Endothelial cell of umbilical vein (primary cell): ENCODE results near the gene SNUPN. TPM values are rescaled to one million over a fixed set of nuclear protein-coding genes. Genes with fewer than 3 reads are reported as not detected.

Source experiments
- BruUV-seq: library from RNA; stranded (reverse); fragments of 400-500 nt; replicated peaks from 2 replicates; lab custom pipeline; 2021; lab: Mats Ljungman, UMichigan
- CTCF ChIA-PET: fragments of 300-600, 350-600 bp; sonication (Branson Sonifier 250); formaldehyde crosslinking; loops from one replicate; lab custom pipeline; 2021; ENCODE audit warnings: antibody characterized with exemption, inconsistent platforms; lab: Charles Lee
- POLR2A ChIA-PET: fragments of 300-600, 350-600 bp; sonication (Branson Sonifier 250); formaldehyde crosslinking; loops from one replicate; lab custom pipeline; 2021; ENCODE audit warnings: antibody characterized with exemption, inconsistent platforms; lab: Charles Lee
- DNase-seq: peaks from one replicate; pipeline ENCODE4 v3.0.0-alpha.2; 2011; ENCODE audit warnings: low read depth, low spot score
- FAIRE-seq: peaks from 2 replicates; lab custom pipeline; 2011; peaks lifted over from hg19 to GRCh38; lab: Jason Lieb, UNC
- H2AFZ ChIP-seq: 2 replicates; pipeline ENCODE4 v1.6.0; 2012; ENCODE audit warnings: low read depth, low read length, control low read depth, inconsistent platforms
- H3K27ac ChIP-seq: 2 replicates; pipeline ENCODE4 v1.5.1; 2011; ENCODE audit warnings: low read depth, mild to moderate bottlenecking, control low read depth, low read length, moderate library complexity; ENCODE audit not compliant: insufficient read depth
- H3K27me3 ChIP-seq, 2 experiments: 2 replicates each; pipeline versions ENCODE4 v1.6.0 to v1.6.1; 2011; ENCODE audit warnings: low read length in 2 of 2, mixed read lengths in 1 of 2; ENCODE audit not compliant: control insufficient read depth in 2 of 2, insufficient read depth in 2 of 2
- H3K36me3 ChIP-seq, 2 experiments: 2 replicates in 1 of 2; 3 replicates in 1 of 2; pipeline ENCODE4 v1.5.1; 2011; ENCODE audit warnings: low read length in 2 of 2, mild to moderate bottlenecking in 1 of 2, moderate library complexity in 1 of 2; ENCODE audit not compliant: control insufficient read depth in 2 of 2, insufficient read depth in 2 of 2; ENCODE audit errors: extremely low read depth in 1 of 2
- H3K4me1 ChIP-seq: 3 replicates; pipeline ENCODE4 v1.5.1; 2011; ENCODE audit warnings: mild to moderate bottlenecking, low read length; ENCODE audit not compliant: control insufficient read depth, insufficient read depth; ENCODE audit errors: extremely low read depth
- H3K4me2 ChIP-seq: 2 replicates; pipeline ENCODE4 v1.6.1; 2011; ENCODE audit warnings: low read length, control low read depth, mixed read lengths; ENCODE audit not compliant: insufficient read depth
- H3K4me3 ChIP-seq, 3 experiments: fragments of 200-600 bp in 1 of 3; sonication (generic), shearing (Covaris generic) in 1 of 3; replicated peaks in 1 of 3; 2 replicates each; pipeline ENCODE4 v1.5.1; 2011 to 2016; ENCODE audit warnings: control low read depth in 3 of 3, low read length in 3 of 3, mild to moderate bottlenecking in 2 of 3, inconsistent platforms in 1 of 3, low read depth in 1 of 3, moderate library complexity in 1 of 3; ENCODE audit not compliant: insufficient read depth in 1 of 3
- H3K79me2 ChIP-seq: 2 replicates; pipeline ENCODE4 v1.6.0; 2012; ENCODE audit warnings: low read length, inconsistent platforms; ENCODE audit not compliant: control insufficient read depth, insufficient read depth
- H3K9ac ChIP-seq: replicated peaks from 2 replicates; pipeline ENCODE3; 2011; ENCODE audit warnings: low read length, control low read depth; ENCODE audit not compliant: insufficient read depth; ENCODE audit errors: extremely low read depth
- H3K9me1 ChIP-seq: replicated peaks from 3 replicates; pipeline ENCODE4 v1.6.0; 2011; ENCODE audit warnings: mild to moderate bottlenecking, low read length; ENCODE audit not compliant: control insufficient read depth, insufficient read depth; ENCODE audit errors: extremely low read depth
- H3K9me3 ChIP-seq: replicated peaks from 2 replicates; pipeline ENCODE4 v1.5.1; 2012; ENCODE audit warnings: low read length, inconsistent platforms; ENCODE audit not compliant: control insufficient read depth, insufficient read depth
- H4K20me1 ChIP-seq: replicated peaks from 2 replicates; pipeline ENCODE3; 2011; ENCODE audit warnings: mild to moderate bottlenecking, low read length; ENCODE audit not compliant: control insufficient read depth, insufficient read depth; ENCODE audit errors: extremely low read depth
- CTCF ChIP-seq, 2 donors: IDR thresholded peaks; 1 replicate in 1 of 2; 2 replicates in 1 of 2; pipeline ENCODE4 v1.5.1; 2011; ENCODE audit warnings: low read length in 2 of 2, mild to moderate bottlenecking in 2 of 2, moderate library complexity in 2 of 2, control low read depth in 1 of 2, inconsistent platforms in 1 of 2, low read depth in 1 of 2; ENCODE audit not compliant: insufficient read depth in 1 of 2; ENCODE audit errors: extremely low read depth in 1 of 2
- EZH2 ChIP-seq: IDR thresholded peaks from 2 replicates; pipeline ENCODE4 v1.6.1; 2012; ENCODE audit warnings: borderline replicate concordance, low read depth, mild to moderate bottlenecking, moderate library complexity, low read length, inconsistent platforms; ENCODE audit not compliant: severe bottlenecking
- FOS ChIP-seq: IDR thresholded peaks from 2 replicates; pipeline ENCODE4 v1.6.1; 2011; ENCODE audit warnings: mild to moderate bottlenecking, low read length, moderate library complexity, borderline replicate concordance; ENCODE audit not compliant: insufficient read depth
- JUN ChIP-seq: IDR thresholded peaks from 2 replicates; pipeline ENCODE4 v1.6.1; 2011; ENCODE audit warnings: borderline replicate concordance, low read depth; ENCODE audit not compliant: insufficient read length, insufficient read depth
- MYC ChIP-seq: IDR thresholded peaks from one replicate; pipeline ENCODE4 v1.6.1; 2011; ENCODE audit warnings: mild to moderate bottlenecking, low read depth, low read length
- POLR2A ChIP-seq: IDR thresholded peaks from 2 replicates; pipeline ENCODE4 v1.6.1; 2012; ENCODE audit warnings: low read depth, mild to moderate bottlenecking, control low read depth, low read length
- POLR2AphosphoS5 ChIP-seq: IDR thresholded peaks from 2 replicates; pipeline ENCODE4 v1.6.1; 2012; ENCODE audit warnings: low read depth, mild to moderate bottlenecking, control low read depth, low read length, moderate library complexity; ENCODE audit not compliant: insufficient read depth
- dilution Hi-C: fragments of 300-500 bp; cut with MboI; formaldehyde crosslinking; loops from one replicate; pipeline ENCODE4 v1.15.0; 2019; ENCODE audit warnings: low sequenced_read_pairs; ENCODE audit not compliant: extremely low pct_ligation_motif_present
- intact Hi-C: fragments of 100-400 bp; cut with micrococcal nuclease; formaldehyde crosslinking; loops from one replicate; pipeline ENCODE4 v1.10.0; 2022
- polyA plus RNA-seq, 4 experiments: library from polyadenylated mRNA; depleted of rRNA in 3 of 4; stranded (reverse) in 3 of 4; unstranded in 1 of 4; fragments of >200 nt; gene quantifications; 2 replicates each; pipeline versions ENCODE4 v1.2.1 to v1.2.3, GENCODE V29; 2011 to 2012; ENCODE audit warnings: missing spikeins in 1 of 4
- total RNA-seq: library from RNA; stranded (reverse); gene quantifications from 2 replicates; pipeline ENCODE4 v1.2.3, GENCODE V29; 2021
- TF ChIP-seq, protein P1 (sequence below): IDR thresholded peaks from 2 replicates; pipeline ENCODE4 v1.6.1; 2011; ENCODE audit not compliant: insufficient read depth, insufficient read length

SNUPN gene
- total and polyA plus RNA-seq, 2 donors (not counting 3 experiments of a cell fraction or from before 2014, with no cell fraction given): 13.2 to 25.1 TPM

DNA sequence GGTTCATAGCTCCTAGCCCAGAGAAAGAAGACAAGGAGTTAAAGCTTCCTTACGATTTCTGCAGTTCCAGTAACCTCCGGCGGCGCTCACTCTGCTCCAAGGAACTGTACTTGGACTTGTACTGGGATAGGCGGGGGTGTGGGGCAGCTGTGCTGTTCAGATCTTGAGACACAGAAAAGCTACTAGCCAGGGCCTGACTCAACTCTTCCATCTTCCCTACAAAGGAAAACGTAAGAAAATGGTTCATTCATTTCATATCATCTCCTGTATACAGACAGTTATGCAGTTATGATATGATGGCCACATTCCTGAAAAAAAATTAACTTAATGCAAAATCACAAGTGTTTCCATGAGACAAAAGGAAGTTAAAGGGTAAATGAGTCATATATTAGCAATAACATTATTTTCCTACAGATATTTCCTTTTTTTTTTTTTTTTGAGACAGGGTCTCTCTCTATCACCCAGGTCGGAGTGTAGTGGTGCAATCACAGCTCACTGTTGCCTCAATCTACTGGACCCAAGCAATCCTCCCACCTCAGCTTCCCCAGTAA is 4.6 kb downstream of the SNUPN start:
- Histone ChIP-seq H3K27ac (peak overlapping the region; percentile 87), H3K79me2 (no peaks in the 10 kb centered on the region), H3K4me1 (peaks cover 19% of the 10 kb centered on the region), H3K4me3 (peak overlapping the region in 1 of 3 experiments; percentile 50), H3K36me3 (peaks cover 5 to 11% of the 10 kb centered on the region in 2 experiments), H3K9me3 (no peaks in the 10 kb centered on the region), H3K4me2 (peak overlapping the region; percentile 78), H2AFZ (peak overlapping the region; percentile 71), H3K9ac (peak overlapping the region; percentile 74), H4K20me1 (no peaks in the 10 kb centered on the region), H3K27me3 (no peaks in the 10 kb centered on the region), H3K9me1 (no peaks in the 10 kb centered on the region)
- TF ChIP-seq POLR2A (no peak), MYC (no peak), FOS (peak; percentile 68), CTCF (IDR thresholded peaks at IDR 0.05; ENCODE audit: extremely low read depth in 1 of 2, insufficient read depth in 1 of 2, low read depth in 1 of 2, low read length in 2 of 2) (peak in 1 of 2 donors; percentile 26), JUN (peak; percentile 68), POLR2AphosphoS5 (no peak), EZH2 (no peak)
- TF ChIP-seq, protein P1, sequence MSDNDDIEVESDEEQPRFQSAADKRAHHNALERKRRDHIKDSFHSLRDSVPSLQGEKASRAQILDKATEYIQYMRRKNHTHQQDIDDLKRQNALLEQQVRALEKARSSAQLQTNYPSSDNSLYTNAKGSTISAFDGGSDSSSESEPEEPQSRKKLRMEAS: no peak
- ChIA-PET CTCF (interaction anchor here (0.6 to 2.2 kb wide), 25 partner anchors 11 to 253 kb away, joined by 3 to 32 read pairs (median 4); partner anchors contain the start of genes IMP3, PTPN9 and SNX33), POLR2A (interaction anchor here (0.7 to 1.1 kb wide), 2 partner anchors 19 to 65 kb away, joined by 3 to 6 read pairs; partner anchors contain the start of gene IMP3)
- dilution Hi-C loops (no loop called here), intact Hi-C loops (loop anchor here (1.0 kb wide), 1 partner anchor 17 kb away; no protein-coding TSS in a partner anchor)
- FAIRE-seq (peak; percentile 92), DNase-seq (peak; percentile 92)
- BruUV-seq: no TSS peak
